ENCODE data around the gene KCNN1. TPM values are rescaled to one million over a fixed set of nuclear protein-coding genes. Genes with fewer than 3 reads are reported as not detected.

Gene KCNN1
- total RNA-seq, 3 donors from 2014 or later, result 0.79 TPM; not detected in 2

DNA sequence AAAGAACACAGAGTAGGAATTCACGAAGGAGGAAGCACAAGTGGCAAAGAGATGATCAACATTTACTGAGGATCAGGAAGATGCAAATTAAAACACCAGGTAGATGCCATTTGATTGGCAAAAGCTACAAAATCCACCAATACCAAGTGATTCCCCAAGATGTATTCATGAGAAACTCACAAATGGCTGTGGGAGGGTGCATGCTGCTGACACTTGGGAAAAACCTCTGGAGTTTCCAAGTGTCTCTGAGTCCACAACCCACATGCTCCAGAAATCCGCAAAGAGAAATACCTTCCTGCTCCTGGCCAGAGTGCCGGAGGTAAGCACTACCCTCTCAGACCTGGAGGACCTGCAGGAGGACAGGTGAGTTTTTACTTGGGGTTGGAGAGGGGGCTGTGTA, 76.8 kb downstream of the KCNN1 start:
- Histone ChIP-seq H3K36me3 (ENCODE audit: low read depth) (no peaks in the 10 kb centered on the region), H3K4me1 (ENCODE audit: low read depth) (peaks cover 13% of the 10 kb centered on the region), H3K9me3 (no peaks in the 10 kb centered on the region), H3K4me3 (no peak overlapping the region)
- ATAC-seq, result no peak
- intact Hi-C loops (cut with DNase I, micrococcal nuclease), result no loop called here
- DNase-seq, result no peak
- TF ChIP-seq, protein P1, sequence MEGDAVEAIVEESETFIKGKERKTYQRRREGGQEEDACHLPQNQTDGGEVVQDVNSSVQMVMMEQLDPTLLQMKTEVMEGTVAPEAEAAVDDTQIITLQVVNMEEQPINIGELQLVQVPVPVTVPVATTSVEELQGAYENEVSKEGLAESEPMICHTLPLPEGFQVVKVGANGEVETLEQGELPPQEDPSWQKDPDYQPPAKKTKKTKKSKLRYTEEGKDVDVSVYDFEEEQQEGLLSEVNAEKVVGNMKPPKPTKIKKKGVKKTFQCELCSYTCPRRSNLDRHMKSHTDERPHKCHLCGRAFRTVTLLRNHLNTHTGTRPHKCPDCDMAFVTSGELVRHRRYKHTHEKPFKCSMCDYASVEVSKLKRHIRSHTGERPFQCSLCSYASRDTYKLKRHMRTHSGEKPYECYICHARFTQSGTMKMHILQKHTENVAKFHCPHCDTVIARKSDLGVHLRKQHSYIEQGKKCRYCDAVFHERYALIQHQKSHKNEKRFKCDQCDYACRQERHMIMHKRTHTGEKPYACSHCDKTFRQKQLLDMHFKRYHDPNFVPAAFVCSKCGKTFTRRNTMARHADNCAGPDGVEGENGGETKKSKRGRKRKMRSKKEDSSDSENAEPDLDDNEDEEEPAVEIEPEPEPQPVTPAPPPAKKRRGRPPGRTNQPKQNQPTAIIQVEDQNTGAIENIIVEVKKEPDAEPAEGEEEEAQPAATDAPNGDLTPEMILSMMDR (IDR thresholded peaks at IDR 0.05), result no peak

DNA sequence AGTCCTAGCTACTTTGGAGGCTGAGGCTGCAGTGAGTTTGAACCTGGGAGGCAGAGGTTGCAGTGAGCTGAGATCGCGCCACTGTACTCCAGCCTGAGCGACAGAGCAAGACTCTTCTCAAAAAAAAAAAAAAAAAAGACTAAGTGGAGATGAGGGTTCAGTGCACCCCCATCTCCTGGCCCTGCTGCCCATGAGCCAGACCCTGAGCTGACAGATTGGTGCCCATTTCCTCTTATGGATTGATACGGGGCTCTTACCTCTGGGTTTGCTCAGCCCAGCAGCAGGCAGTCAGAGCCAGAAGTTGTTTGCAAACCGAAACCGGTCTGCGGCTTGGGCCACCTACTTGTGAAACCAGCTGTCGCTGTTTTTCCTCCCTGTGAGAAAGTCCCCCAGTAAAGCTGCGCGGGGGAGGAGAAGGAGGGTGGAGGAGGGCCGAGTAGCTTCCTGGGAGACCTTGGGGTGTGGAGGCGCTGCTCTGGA, 78.0 kb downstream of the KCNN1 start:
- DNase-seq (peak; percentile 83 to 92 (median 84)), ATAC-seq (peak; percentile 92)
- TF ChIP-seq, protein P1 (IDR thresholded peaks at IDR 0.05), result no peak
- peaks cover 22% of the 10 kb centered on the region for H3K4me1 ChIP-seq (ENCODE audit: low read depth)
- intact Hi-C loops (cut with DNase I, micrococcal nuclease), result no loop called here
- no peaks in the 10 kb centered on the region for H3K9me3 ChIP-seq
- no peaks in the 10 kb centered on the region for H3K36me3 ChIP-seq (ENCODE audit: low read depth)
- H3K4me3 ChIP-seq, result no peak overlapping the region

DNA sequence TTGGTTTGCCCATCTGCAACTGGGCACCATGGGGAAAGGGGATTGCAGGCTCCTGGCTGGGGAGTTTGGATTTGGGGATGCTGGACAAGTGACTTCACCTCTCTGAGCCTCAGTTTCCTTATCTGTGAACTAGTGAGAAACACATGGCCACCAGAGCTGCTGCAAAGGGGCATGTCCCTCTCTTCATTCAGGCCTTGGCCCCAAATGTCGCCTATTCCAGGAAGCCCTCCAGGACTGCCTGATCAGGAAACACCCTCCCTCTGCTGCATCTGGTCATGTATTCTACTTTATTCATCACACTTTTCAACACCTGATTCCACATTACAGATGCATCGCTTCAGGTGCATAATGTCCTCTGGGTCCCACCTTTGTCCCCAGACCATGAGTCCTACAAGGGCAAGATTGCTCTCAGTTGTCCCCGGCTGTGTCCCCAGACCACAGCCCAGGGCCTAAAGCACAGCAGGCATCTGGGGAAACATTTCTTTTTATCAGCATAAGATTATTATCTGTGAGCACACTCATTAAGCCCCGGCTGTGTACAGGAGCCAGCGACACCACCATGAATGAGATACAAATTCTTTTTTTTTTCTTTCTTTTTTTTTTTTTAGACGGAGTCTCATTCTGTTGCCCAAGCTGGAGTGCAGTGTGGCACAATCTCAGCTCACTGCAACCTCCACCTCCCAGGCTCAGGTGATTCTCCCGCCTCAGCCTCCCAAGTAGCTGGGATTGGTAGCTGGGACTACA, 78.6 kb downstream of the KCNN1 start:
- TF ChIP-seq, protein P1 (IDR thresholded peaks at IDR 0.05), result no peak
- peak; percentile 4 for ATAC-seq

DNA sequence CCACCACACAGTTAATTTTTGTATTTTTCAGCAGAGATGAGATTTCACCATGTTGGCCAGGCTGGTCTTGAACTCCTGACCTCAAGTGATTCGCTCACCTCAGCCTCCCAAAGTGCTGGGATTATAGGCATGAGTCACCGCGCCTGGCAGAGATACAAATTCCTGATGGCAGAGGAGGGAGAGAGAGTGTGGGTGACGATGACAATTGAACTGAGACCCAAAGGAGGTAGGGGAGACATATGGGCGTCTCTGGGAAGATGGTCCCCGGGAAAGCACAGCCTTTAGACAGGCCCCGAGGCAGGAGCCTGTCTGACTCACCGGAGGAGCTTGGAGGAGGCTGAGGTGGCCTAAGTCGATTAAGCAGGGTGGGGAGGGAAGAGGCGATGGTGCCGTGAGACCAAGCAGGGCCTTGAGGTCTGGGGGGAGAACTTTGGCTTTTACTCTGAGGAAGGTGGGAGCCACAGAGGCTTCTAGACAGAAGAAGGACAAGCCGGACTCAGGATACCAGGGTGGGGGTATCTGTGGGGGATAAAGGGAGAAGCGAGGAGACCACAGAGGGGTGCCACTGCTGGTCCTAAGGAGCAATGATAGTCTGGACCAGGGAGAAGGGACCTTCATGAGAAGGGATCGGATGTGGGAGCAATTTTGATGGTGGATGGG, 79.3 kb downstream of the KCNN1 start:
- Histone ChIP-seq H3K4me3 (no peak overlapping the region), H3K9me3 (no peaks in the 10 kb centered on the region), H3K36me3 (ENCODE audit: low read depth) (no peaks in the 10 kb centered on the region), H3K4me1 (ENCODE audit: low read depth) (peaks cover 22% of the 10 kb centered on the region)
- intact Hi-C loops (cut with DNase I, micrococcal nuclease), result no loop called here
- TF ChIP-seq, protein P1 (IDR thresholded peaks at IDR 0.05), result no peak
- ATAC-seq, result peak; percentile 24
- no peak for DNase-seq

More for the DNA sequence above, 78.6 kb downstream of the KCNN1 start:
- no peaks in the 10 kb centered on the region for H3K36me3 ChIP-seq (ENCODE audit: low read depth)
- no peak for DNase-seq
- H3K4me1 ChIP-seq (ENCODE audit: low read depth), result peaks cover 22% of the 10 kb centered on the region
- H3K4me3 ChIP-seq, result no peak overlapping the region
- H3K9me3 ChIP-seq, result no peaks in the 10 kb centered on the region
- intact Hi-C loops (cut with DNase I, micrococcal nuclease), result no loop called here

DNA sequence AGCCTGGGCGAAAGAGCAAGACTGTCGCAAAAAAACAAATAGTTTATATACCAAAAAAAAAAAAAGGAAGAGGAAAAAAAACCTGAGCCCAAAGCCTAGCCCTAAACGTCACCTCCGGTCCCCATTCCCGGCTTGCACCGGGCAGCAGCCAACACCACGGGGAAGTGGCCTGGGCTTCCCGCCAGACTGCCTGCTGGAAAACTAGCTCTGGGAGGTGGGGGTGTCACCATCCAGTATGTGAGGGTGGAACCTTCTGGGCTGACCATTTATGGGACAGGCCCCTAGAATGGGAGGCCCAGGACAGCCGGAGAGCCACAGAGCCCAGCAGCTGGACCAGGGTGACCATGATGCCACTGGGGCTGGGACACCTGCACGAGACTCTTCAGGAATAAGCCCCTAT, 82.5 kb downstream of the KCNN1 start:
- TF ChIP-seq, protein P1 (IDR thresholded peaks at IDR 0.05), result no peak
- intact Hi-C loops (cut with DNase I, micrococcal nuclease), result no loop called here
- no peaks in the 10 kb centered on the region for H3K36me3 ChIP-seq (ENCODE audit: low read depth)
- no peak overlapping the region for H3K4me3 ChIP-seq
- no peaks in the 10 kb centered on the region for H3K9me3 ChIP-seq
- DNase-seq, result peak; percentile 83 to 86 (median 86)
- peak; percentile 60 for ATAC-seq
- H3K4me1 ChIP-seq (ENCODE audit: low read depth), result peaks cover 25% of the 10 kb centered on the region

Other genes starting within 250 kb of the KCNN1 start
- 10 to 100 TPM; 42.2 to 57.2 (median 44.7) TPM for gene MAP1S, start 247.6 kb upstream of the KCNN1 start, total RNA-seq
- 1 to 10 TPM; 3.4 to 4.4 (median 4.2) TPM for gene FCHO1, start 215.6 kb upstream of the KCNN1 start, total RNA-seq
- gene B3GNT3, start 172.0 kb upstream of the KCNN1 start, total RNA-seq, result 100 to 1,000 TPM in 2 of 3 donors, 10 to 100 TPM in 1; 77.6 to 205 (median 189) TPM
- not detected for gene INSL3, start 145.6 kb upstream of the KCNN1 start, total RNA-seq
- 1 to 10 TPM; 3.1 to 9.1 (median 5.4) TPM for gene JAK3, start 119.1 kb upstream of the KCNN1 start, total RNA-seq
- gene RPL18A, start 107.2 kb upstream of the KCNN1 start, total RNA-seq, result 1,000 to 10,000 TPM; 1,368 to 1,650 (median 1,462) TPM
- under 1 TPM in 1 of 3 donors, not detected in 2; 0.19 TPM for gene SLC5A5, start 95.2 kb upstream of the KCNN1 start, total RNA-seq
- gene CCDC124, start 34.1 kb upstream of the KCNN1 start, total RNA-seq, result 10 to 100 TPM; 30.2 to 78.4 (median 56.3) TPM
- gene ARRDC2, start 41.1 kb downstream of the KCNN1 start, total RNA-seq, result 10 to 100 TPM; 26.4 to 31.1 (median 30.8) TPM
- 1 to 10 TPM; 1.8 to 4.0 (median 2.2) TPM for gene IL12RB1, start 119.8 kb downstream of the KCNN1 start, total RNA-seq
- 10 to 100 TPM; 25.2 to 37.3 (median 34.7) TPM for gene MAST3, start 130.7 kb downstream of the KCNN1 start, total RNA-seq
- 10 to 100 TPM; 31.6 to 40.0 (median 35.2) TPM for gene PIK3R2, start 186.1 kb downstream of the KCNN1 start, total RNA-seq
- gene IFI30, start 206.7 kb downstream of the KCNN1 start, total RNA-seq, result 100 to 1,000 TPM in 1 of 3 donors, 10 to 100 TPM in 2; 46.6 to 122 (median 49.4) TPM
- gene MPV17L2, start 226.1 kb downstream of the KCNN1 start, total RNA-seq, result 10 to 100 TPM in 2 of 3 donors, 1 to 10 TPM in 1; 6.7 to 12.4 (median 12.0) TPM
- 1 to 10 TPM; 5.7 to 7.6 (median 6.8) TPM for gene RAB3A, start 236.9 kb downstream of the KCNN1 start, total RNA-seq